Amniotic epithelial cell (primary cell): Measurements from ENCODE around the gene ZEB1.
"Not testable (repeated sequence)": the region's sequence is repeated elsewhere in the genome, so short reads cannot be mapped to it uniquely, and the experiment has no call there.

Experiments used
- DNase-seq: peaks from one replicate; pipeline ENCODE4 v3.0.0-alpha.2; 2010; ENCODE audit warnings: low read depth

The ZEB1 gene

DNA sequence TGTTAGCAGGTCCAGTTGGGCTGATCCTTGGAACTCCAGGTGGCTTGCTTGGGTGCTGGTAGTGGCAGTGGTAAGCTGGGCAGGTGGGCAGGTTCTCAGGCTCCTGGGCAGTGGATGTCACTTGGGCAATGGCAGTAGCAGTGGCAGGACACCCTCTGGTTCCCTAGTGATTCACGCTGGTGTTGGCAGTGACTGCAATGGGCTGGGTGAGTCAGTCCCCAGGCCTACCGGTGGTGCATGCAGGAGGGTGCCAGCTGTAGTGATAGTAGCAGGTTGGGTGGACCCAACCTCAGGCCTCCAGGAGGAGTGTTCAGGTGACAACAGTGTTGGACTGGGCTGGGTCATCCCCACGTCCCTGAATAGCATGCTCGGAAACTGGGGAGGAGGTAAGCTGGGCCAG lies 189.2 kb downstream of the ZEB1 start:
- no peak for DNase-seq

- no peak for DNase-seq
Measured at GRCh38 chr10:31508882-31509281, 189.9 kb downstream of the ZEB1 start.

- no peak for DNase-seq
Measured at GRCh38 chr10:31509989-31510388, 191.0 kb downstream of the ZEB1 start.

GRCh38 chr10:31515116-31515515 lies 196.1 kb downstream of the ZEB1 start:
- DNase-seq, result no peak

GRCh38 chr10:31515819-31516402 lies 196.9 kb downstream of the ZEB1 start:
- DNase-seq, result no peak

DNA sequence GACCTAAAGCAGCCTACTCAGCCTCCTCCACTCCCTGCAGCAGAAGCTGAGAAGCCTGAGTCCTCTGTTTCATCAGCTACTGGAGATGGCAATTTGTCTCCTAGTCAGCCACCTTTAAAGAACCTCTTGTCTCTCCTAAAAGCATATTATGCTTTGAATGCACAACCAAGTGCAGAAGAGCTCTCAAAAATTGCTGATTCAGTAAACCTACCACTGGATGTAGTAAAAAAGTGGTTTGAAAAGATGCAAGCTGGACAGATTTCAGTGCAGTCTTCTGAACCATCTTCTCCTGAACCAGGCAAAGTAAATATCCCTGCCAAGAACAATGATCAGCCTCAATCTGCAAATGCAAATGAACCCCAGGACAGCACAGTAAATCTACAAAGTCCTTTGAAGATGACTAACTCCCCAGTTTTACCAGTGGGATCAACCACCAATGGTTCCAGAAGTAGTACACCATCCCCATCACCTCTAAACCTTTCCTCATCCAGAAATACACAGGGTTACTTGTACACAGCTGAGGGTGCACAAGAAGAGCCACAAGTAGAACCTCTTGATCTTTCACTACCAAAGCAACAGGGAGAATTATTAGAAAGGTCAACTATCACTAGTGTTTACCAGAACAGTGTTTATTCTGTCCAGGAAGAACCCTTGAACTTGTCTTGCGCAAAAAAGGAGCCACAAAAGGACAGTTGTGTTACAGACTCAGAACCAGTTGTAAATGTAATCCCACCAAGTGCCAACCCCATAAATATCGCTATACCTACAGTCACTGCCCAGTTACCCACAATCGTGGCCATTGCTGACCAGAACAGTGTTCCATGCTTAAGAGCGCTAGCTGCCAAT lies 202.2 kb downstream of the ZEB1 start:
- DNase-seq, result no peak

DNA sequence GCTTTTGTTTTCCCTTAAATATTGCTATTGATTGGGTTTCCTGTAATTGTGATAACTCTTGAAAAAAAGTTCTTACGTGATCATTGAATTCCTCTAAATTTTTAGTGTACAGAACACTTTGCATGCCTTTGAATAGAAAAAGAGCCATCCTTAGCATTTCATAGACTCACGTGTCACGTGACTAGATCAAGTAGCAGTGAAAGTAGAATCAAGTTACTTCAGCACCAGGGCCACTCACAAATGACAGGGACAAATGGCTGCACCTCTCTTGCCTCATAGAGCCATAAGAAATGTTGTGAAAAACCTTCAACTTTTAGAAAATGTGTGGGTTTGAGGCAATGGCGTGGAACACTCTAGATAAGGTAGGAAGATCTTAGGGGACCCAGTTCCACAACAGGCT lies 203.8 kb downstream of the ZEB1 start:
- no peak for DNase-seq

- DNase-seq, result no peak
Measured at GRCh38 chr10:31524460-31524859, 205.4 kb downstream of the ZEB1 start.

DNA sequence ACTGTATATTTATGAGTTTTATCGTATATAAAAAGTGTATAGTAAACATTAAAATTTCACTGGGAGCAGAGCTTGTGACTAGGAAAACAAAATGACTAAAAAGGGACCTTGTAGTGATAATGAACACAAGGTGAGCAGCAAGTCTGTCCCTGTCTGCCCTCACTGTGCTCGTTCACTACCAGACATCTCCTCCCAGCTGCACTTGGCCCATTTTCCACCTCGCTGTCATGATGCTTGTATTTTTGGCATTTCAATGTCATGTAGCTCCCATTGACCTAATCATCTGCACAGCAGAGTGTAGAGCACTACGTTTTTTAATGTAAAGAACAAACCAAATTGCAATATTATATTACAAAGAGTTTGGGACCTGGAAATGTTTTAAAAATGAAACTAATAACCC lies 207.2 kb downstream of the ZEB1 start:
- DNase-seq, result no peak

DNA sequence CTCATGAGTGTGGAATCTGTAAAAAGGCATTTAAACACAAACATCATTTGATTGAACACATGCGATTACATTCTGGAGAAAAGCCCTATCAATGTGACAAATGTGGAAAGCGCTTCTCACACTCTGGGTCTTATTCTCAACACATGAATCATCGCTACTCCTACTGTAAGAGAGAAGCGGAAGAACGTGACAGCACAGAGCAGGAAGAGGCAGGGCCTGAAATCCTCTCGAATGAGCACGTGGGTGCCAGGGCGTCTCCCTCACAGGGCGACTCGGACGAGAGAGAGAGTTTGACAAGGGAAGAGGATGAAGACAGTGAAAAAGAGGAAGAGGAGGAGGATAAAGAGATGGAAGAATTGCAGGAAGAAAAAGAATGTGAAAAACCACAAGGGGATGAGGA lies 207.7 kb downstream of the ZEB1 start:
- DNase-seq, result peak; percentile 50

DNA sequence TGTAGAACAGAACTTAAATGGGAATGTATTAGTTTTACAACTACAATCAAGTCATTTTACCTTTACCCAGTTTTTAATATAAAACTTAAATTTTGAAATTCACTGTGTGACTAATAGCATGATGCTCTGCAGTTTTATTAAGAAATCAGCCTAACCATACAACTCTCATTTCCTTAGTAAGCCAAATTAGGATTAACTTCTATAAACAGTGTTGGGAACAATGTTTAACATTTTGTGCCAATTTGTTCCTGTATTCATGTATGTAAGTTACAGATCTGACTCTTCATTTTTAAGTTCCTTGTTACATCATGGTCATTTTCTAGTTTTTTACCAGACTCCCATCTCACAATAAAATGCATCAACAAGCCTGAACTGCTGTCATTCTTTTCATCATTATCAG lies 209.8 kb downstream of the ZEB1 start:
- DNase-seq, result peak; percentile 25

DNA sequence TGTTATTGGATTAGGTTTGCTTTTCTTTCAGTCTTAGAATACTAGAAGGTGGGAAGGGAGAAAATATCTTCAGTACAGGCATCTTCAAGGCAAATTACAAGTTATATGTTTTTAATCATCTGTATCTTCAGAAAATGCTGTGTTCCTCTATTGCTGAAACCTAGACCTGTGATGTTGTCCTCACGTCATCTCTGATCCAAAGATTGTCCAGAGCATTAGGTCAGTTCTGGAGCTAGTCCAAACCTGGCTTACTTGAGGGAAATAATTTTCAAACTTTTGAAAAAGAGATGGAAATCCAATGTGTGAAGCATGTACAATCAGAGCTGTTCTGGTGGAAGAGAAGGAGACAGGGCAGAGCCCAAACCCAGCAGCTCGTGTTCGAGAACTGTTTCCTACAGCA lies 217.3 kb downstream of the ZEB1 start:
- peak; percentile 12 for DNase-seq

DNA sequence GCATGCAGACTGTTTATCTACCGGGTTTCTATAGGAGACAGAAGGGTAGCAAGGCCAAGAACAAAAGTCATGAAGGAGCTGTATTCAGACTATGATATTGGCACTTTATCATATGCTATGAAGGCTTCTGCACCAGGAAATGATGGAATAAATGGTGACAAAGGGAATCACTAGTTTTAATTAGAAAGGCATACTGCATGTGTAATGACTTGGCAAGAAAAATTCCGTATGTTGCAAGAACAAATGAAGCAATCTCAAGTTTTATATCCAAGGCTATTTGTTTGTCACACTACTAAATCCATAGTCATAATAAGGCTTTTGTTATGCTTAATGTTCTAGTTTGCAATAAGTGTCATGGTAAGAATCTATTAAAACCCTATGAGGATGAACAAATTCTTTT lies 230.9 kb downstream of the ZEB1 start:
- DNase-seq, result peak; percentile 78

- DNase-seq, result peak; percentile 93
Measured at GRCh38 chr10:31554556-31554955, 235.5 kb downstream of the ZEB1 start.

DNA sequence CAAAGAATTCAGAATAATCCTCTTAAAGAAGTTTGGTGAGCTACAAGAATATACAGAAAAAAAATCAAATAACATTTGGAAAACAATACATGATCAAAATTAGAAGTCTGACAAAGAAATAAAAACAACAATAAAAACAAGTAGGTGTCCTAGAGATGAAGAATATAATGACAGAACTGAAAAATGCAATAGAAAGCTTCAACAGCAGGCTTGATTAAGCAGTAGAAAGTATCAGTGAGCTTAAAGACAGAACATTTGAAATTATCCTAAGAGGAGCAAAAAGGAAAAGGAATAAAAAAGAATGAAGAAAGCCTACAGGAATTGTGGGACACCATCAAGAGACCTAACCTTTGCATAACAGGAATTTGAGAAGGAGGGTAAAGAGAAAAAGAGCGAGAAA lies 238.8 kb downstream of the ZEB1 start:
- DNase-seq, result peak; percentile 21

DNA sequence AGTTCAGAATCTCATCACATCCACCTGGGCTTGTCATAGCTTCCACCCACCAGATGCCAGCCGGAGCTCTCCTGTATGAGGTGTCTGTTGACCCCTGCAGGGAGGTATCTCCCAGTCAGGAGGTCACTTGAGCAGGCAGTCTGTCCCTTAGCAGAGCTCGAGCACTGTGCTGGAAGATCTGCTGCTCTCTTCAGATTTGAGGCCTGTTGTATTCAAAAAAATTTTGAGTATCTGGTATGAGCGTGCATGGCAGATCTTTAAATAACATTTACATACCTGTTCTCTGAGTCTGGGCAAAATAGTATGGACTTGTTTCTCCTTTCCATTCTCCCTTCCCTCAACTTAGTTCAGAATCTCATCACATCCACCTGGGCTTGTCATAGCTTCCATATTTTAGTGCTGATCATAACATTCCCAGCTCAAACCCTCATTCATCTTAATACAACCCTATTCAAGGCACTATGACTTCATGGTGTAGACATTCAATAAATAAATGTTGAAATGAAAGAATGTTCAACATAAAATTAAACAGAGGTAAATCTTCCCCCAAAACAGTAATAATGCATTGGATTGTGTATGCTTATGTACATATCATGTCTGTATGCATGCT lies 249.3 kb downstream of the ZEB1 start:
- not testable (repeated sequence) for DNase-seq

- DNase-seq, result no peak
Measured at GRCh38 chr10:31574577-31574976, 255.6 kb downstream of the ZEB1 start.

DNA sequence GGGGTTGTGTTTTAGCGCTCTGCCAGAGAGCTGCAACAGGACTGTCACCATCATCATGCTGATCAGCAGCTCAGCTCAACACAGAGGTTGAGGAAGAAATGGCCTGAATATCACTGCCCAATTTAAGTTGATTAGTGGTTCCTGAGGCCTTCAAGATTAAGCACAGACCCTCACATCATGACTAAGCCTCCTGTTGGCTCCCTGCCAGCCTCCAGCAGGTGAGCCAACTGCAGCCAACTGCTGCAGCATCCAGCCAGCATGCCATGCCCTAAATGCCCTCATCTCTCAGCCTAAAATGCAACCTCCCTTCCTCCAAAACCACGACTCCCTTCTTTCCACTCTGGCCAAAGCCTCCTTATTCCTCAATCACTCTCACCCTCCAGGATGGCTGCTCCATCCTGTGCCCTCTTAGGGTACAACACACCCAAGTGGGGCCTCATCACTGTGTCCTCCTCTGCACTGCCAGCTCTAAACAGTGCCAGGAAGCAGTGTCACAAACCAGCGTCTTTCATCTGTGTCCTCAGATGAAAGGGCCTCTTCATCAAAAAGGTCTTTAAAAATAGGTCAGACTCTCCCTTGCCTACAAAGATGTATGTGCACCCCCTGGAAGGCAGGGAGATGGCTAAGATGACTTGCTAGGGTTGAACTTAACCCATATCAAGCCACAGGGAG lies 259.3 kb downstream of the ZEB1 start:
- DNase-seq, result no peak

GRCh38 chr10:31578951-31579350 lies 259.9 kb downstream of the ZEB1 start:
- DNase-seq, result no peak
